GM12878 (cell line): ENCODE data around the gene PTPRN2. TPM values are rescaled to one million over a fixed set of nuclear protein-coding genes. Genes with fewer than 3 reads are reported as not detected.
"Not testable (repeated sequence)": the region's sequence is repeated elsewhere in the genome, so short reads cannot be mapped to it uniquely, and the experiment has no call there.

Source experiments
- ATAC-seq: fragments of 200-7000 bp; cut with Tn5 transposase; 3 replicates; pipeline ENCODE4 v1.9.1; 2020; ENCODE audit warnings: mild to moderate bottlenecking, moderate library complexity
- BruUV-seq: library from RNA; stranded (reverse); fragments of 400-500 nt; replicated peaks from 2 replicates; lab custom pipeline; 2021; lab: Mats Ljungman, UMichigan
- CTCF ChIA-PET: fragments of 300-600 bp; sonication (Branson Sonifier 250); formaldehyde crosslinking; extraction: SDS; loops from one replicate; lab custom pipeline; 2021; ENCODE audit warnings: inconsistent platforms; lab: Yijun Ruan, JAX
- POLR2A ChIA-PET: fragments of 350-600 bp; formaldehyde crosslinking; extraction: SDS; loops from one replicate; lab custom pipeline; 2021; ENCODE audit warnings: inconsistent platforms; lab: Charles Lee
- RAD21 ChIA-PET: fragments of 300-600 bp; sonication (Branson Sonifier 250); formaldehyde crosslinking; loops from one replicate; lab custom pipeline; 2023; ENCODE audit warnings: antibody characterized with exemption; ENCODE audit not compliant: unreplicated experiment; lab: Charles Lee
- SMC1A ChIA-PET: fragments of 300-600 bp; sonication (Branson Sonifier 250); formaldehyde crosslinking; loops from one replicate; lab custom pipeline; 2023; ENCODE audit not compliant: unreplicated experiment, uncharacterized antibody; lab: Charles Lee
- DNase-seq: peaks from one replicate; pipeline ENCODE4 v3.0.0-alpha.2; 2011; ENCODE audit warnings: low read depth, low spot score
- FAIRE-seq: peaks from 3 replicates; lab custom pipeline; 2011; peaks lifted over from hg19 to GRCh38; lab: Jason Lieb, UNC
- H2AFZ ChIP-seq: 2 replicates; pipeline ENCODE4 v1.6.0; 2011; ENCODE audit warnings: low read depth, low read length, control low read depth; ENCODE audit not compliant: control insufficient read depth
- H3K27ac ChIP-seq: 2 replicates; pipeline ENCODE4 v1.5.1; 2011; ENCODE audit warnings: control low read depth; ENCODE audit not compliant: control insufficient read depth, insufficient read depth
- H3K27me3 ChIP-seq, 2 experiments: replicated peaks in 1 of 2; 2 replicates each; pipeline versions ENCODE4 v1.6.0 to v1.6.1; 2011; ENCODE audit warnings: low read length in 1 of 2; ENCODE audit not compliant: control insufficient read depth in 2 of 2, insufficient read depth in 2 of 2
- H3K36me3 ChIP-seq, 2 experiments: 2 replicates each; pipeline ENCODE4 v1.5.1; 2011; ENCODE audit warnings: low read length in 1 of 2; ENCODE audit not compliant: control insufficient read depth in 2 of 2, insufficient read depth in 2 of 2
- H3K4me1 ChIP-seq: 2 replicates; pipeline ENCODE4 v1.6.1; 2011; ENCODE audit warnings: mild to moderate bottlenecking, low read length, moderate library complexity, mixed read lengths; ENCODE audit not compliant: control insufficient read depth, insufficient read depth
- H3K4me2 ChIP-seq: 2 replicates; pipeline ENCODE4 v1.6.0; 2011; ENCODE audit warnings: control low read depth; ENCODE audit not compliant: control insufficient read depth, insufficient read depth
- H3K4me3 ChIP-seq: fragments of 200-600 bp; sonication (generic); 2 replicates; pipeline ENCODE4 v1.5.1; 2016
- H3K79me2 ChIP-seq: 2 replicates; pipeline ENCODE4 v1.6.0; 2011; ENCODE audit warnings: low read length; ENCODE audit not compliant: control insufficient read depth, insufficient read depth
- H3K9ac ChIP-seq: 2 replicates; pipeline ENCODE4 v1.8.0; 2011; ENCODE audit warnings: low read length, control low read depth, mixed read lengths; ENCODE audit not compliant: control insufficient read depth, insufficient read depth
- H3K9me3 ChIP-seq: replicated peaks from 3 replicates; pipeline ENCODE4 v1.5.1; 2011; ENCODE audit warnings: mild to moderate bottlenecking, low read length; ENCODE audit not compliant: control insufficient read depth, insufficient read depth
- H4K20me1 ChIP-seq: 2 replicates; pipeline ENCODE4 v1.6.0; 2011; ENCODE audit not compliant: control insufficient read depth, insufficient read depth
- BACH1 ChIP-seq: fragments of 450-650 bp; IDR thresholded peaks from 2 replicates; pipeline ENCODE4 v1.6.1; 2017; ENCODE audit warnings: mild to moderate bottlenecking, borderline replicate concordance
- HSF1 ChIP-seq: fragments of 150-350 bp; IDR thresholded peaks from 2 replicates; pipeline ENCODE4 v1.6.1; 2014; ENCODE audit warnings: mild to moderate bottlenecking, low read depth, low read length
- LARP7 ChIP-seq: fragments of 450-650 bp; IDR thresholded peaks from 2 replicates; pipeline ENCODE4 v1.6.1; 2017; ENCODE audit warnings: mild to moderate bottlenecking
- MTA3 ChIP-seq: IDR thresholded peaks from 2 replicates; pipeline ENCODE4 v1.6.1; 2012; ENCODE audit warnings: low read length, inconsistent platforms, borderline replicate concordance
- NFXL1 ChIP-seq: fragments of 450-650 bp; IDR thresholded peaks from 2 replicates; pipeline ENCODE4 v1.6.1; 2017; ENCODE audit warnings: antibody characterized with exemption, mild to moderate bottlenecking, borderline replicate concordance
- RB1 ChIP-seq: fragments of 450-650 bp; formaldehyde crosslinking; IDR thresholded peaks from 2 replicates; pipeline ENCODE4 v1.6.1; 2017; ENCODE audit warnings: mild to moderate bottlenecking, borderline replicate concordance
- RELA ChIP-seq: fragments of 450-650 bp; IDR thresholded peaks from 2 replicates; pipeline ENCODE4 v1.8.0; 2014; ENCODE audit warnings: borderline replicate concordance; ENCODE audit not compliant: partially characterized antibody
- SMARCA5 ChIP-seq: fragments of 450-650 bp; IDR thresholded peaks from 2 replicates; pipeline ENCODE4 v1.6.1; 2017; ENCODE audit warnings: mild to moderate bottlenecking
- TBL1XR1 ChIP-seq: IDR thresholded peaks from 2 replicates; pipeline ENCODE4 v1.6.1; 2012; ENCODE audit warnings: low read depth, low read length, improper control_type of control experiment
- ZBTB33 ChIP-seq: fragments of 450-650 bp; IDR thresholded peaks from 2 replicates; pipeline ENCODE4 v1.6.1; 2017; ENCODE audit warnings: mild to moderate bottlenecking
- ZNF592 ChIP-seq: fragments of 450-650 bp; IDR thresholded peaks from 2 replicates; pipeline ENCODE4 v1.6.1; 2017; ENCODE audit warnings: mild to moderate bottlenecking, moderate library complexity
- WGBS: methylation state at CpG from one replicate; pipeline ENCODE4 v1.1.6; 2016; ENCODE audit warnings: low lambda C conversion rate; ENCODE audit not compliant: insufficient replicate concordance, insufficient coverage; ENCODE audit errors: missing lambda C conversion rate; 5-methylcytosine and 5-hydroxymethylcytosine counted together
- in situ Hi-C: fragments of 300-500 bp; cut with MboI; formaldehyde crosslinking; loops from 9 replicates; pipeline ENCODE4 v1.14.3; 2018; ENCODE audit warnings: mixed read lengths
- intact Hi-C: fragments of 100-400 bp; cut with micrococcal nuclease; formaldehyde crosslinking; loops from one replicate; pipeline ENCODE4 v1.14.2; 2022; ENCODE audit not compliant: unreplicated experiment
- polyA plus RNA-seq, 11 experiments: library from polyadenylated mRNA; depleted of rRNA in 4 of 11; unstranded in 6 of 11; stranded (reverse) in 5 of 11; fragments of >200 nt; fragmentation: Nextera tagmentation in 4 of 11; fragmentation: Illumina TruSeq in 1 of 11; extraction: Ambion mirVana in 4 of 11; extraction: Trizol in 1 of 11; gene quantifications; 1 replicate in 1 of 11; 2 replicates in 10 of 11; pipeline versions ENCODE4 v1.2.1 to v1.2.3, GENCODE V29; 2011 to 2016; ENCODE audit warnings: inconsistent platforms in 2 of 11, missing spikeins in 2 of 11, low read depth in 1 of 11
- total RNA-seq, 4 experiments: library from RNA; depleted of rRNA in 3 of 4; stranded (reverse); fragments of >200 nt in 3 of 4; fragmentation: Illumina TruSeq in 1 of 4; extraction: Trizol in 1 of 4; gene quantifications; 2 replicates each; pipeline versions ENCODE4 v1.2.1 to v1.2.3, GENCODE V29; 2013 to 2021

Gene PTPRN2
- total and polyA plus RNA-seq, 10 of the 15 experiments (the other 5 are each of a cell fraction or from before 2014, with no cell fraction given): 5.4 TPM; not detected in 9

GRCh38 chr7:158308001-158308400 is 279.6 kb downstream of the PTPRN2 start (continued):
- TF ChIP-seq ZNF592 (no peak), SMARCA5 (no peak), LARP7 (no peak), MTA3 (no peak), NFXL1 (no peak), TBL1XR1 (no peak), BACH1 (no peak), HSF1 (no peak), RELA (no peak), RB1 (no peak), ZBTB33 (no peak)

- H3K4me2 ChIP-seq, SMC1A ChIA-PET, H3K36me3 ChIP-seq, RAD21 ChIA-PET, CTCF ChIA-PET, DNase-seq, H3K27me3 ChIP-seq, H4K20me1 ChIP-seq, FAIRE-seq, H3K4me1 ChIP-seq, H3K27ac ChIP-seq, H3K9ac ChIP-seq, BruUV-seq, H3K9me3 ChIP-seq, in situ Hi-C loops, ATAC-seq, intact Hi-C loops, POLR2A ChIA-PET, H3K4me3 ChIP-seq, H3K79me2 ChIP-seq, H2AFZ ChIP-seq: not testable (repeated sequence)
- WGBS: 12% methylated on average over 6 of the region's 6 CpGs
Measured at GRCh38 chr7:158304072-158304471, 283.6 kb downstream of the PTPRN2 start.
